GM12878 (cell line): ENCODE measurements around the gene OIT3.

Source experiments
- CHD4 ChIP-seq: fragments of 200-600 bp; sonication (generic); IDR thresholded peaks from 2 replicates; pipeline ENCODE4 v1.6.1; 2016; ENCODE audit warnings: mild to moderate bottlenecking
- CTCF ChIP-seq, 3 experiments: IDR thresholded peaks in 2 of 3; conservative IDR thresholded peaks in 1 of 3; 2 replicates each; pipeline ENCODE4 v1.5.1; 2011; ENCODE audit warnings: low read depth in 3 of 3, low read length in 3 of 3, mild to moderate bottlenecking in 3 of 3, control low read depth in 2 of 3, moderate library complexity in 2 of 3, inconsistent platforms in 1 of 3, mixed read lengths in 1 of 3; ENCODE audit not compliant: control insufficient read depth in 2 of 3, insufficient read depth in 1 of 3; ENCODE audit errors: extremely low read depth in 1 of 3
- IRF4 ChIP-seq: IDR thresholded peaks from 2 replicates; pipeline ENCODE4 v1.6.1; 2011; ENCODE audit warnings: low read depth, low read length
- KAT2A ChIP-seq: conservative IDR thresholded peaks from 2 replicates; pipeline ENCODE4 v1.6.1; 2011; ENCODE audit warnings: low read depth, low read length; ENCODE audit not compliant: control insufficient read depth
- PBX3 ChIP-seq: IDR thresholded peaks from 2 replicates; pipeline ENCODE4 v1.6.1; 2011; ENCODE audit warnings: mild to moderate bottlenecking, low read depth, low read length, moderate library complexity; ENCODE audit not compliant: insufficient replicate concordance
- POLR2A ChIP-seq: IDR thresholded peaks from 2 replicates; pipeline ENCODE4 v1.6.1; 2011; ENCODE audit warnings: low read depth, mild to moderate bottlenecking, low read length
- RBBP5 ChIP-seq: fragments of 200-600 bp; sonication (generic); conservative IDR thresholded peaks from 2 replicates; pipeline ENCODE4 v1.6.1; 2016
- SMAD1 ChIP-seq: fragments of 450-650 bp; IDR thresholded peaks from 2 replicates; pipeline ENCODE4 v1.6.1; 2018; ENCODE audit warnings: mild to moderate bottlenecking, low read depth; ENCODE audit not compliant: partially characterized antibody
- SMC3 ChIP-seq: IDR thresholded peaks from 2 replicates; pipeline ENCODE4 v1.6.1; 2011; ENCODE audit warnings: low read length, improper control_type of control experiment, borderline replicate concordance
- TCF3 ChIP-seq: IDR thresholded peaks from 2 replicates; pipeline ENCODE4 v1.6.1; 2012; ENCODE audit warnings: low read depth, mild to moderate bottlenecking, low read length, borderline replicate concordance; ENCODE audit not compliant: insufficient read depth
- TF ChIP-seq, protein P1 (sequence below): IDR thresholded peaks from 2 replicates; pipeline ENCODE4 v1.6.1; 2011; ENCODE audit warnings: borderline replicate concordance, low read depth, mild to moderate bottlenecking, moderate library complexity, low read length; ENCODE audit not compliant: insufficient read depth, poor library complexity, severe bottlenecking

GRCh38 chr10:72928798-72929197, 35.3 kb downstream of the OIT3 start:
- TF ChIP-seq POLR2A: no peak
- TF ChIP-seq, protein P1, sequence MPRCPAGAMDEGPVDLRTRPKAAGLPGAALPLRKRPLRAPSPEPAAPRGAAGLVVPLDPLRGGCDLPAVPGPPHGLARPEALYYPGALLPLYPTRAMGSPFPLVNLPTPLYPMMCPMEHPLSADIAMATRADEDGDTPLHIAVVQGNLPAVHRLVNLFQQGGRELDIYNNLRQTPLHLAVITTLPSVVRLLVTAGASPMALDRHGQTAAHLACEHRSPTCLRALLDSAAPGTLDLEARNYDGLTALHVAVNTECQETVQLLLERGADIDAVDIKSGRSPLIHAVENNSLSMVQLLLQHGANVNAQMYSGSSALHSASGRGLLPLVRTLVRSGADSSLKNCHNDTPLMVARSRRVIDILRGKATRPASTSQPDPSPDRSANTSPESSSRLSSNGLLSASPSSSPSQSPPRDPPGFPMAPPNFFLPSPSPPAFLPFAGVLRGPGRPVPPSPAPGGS: no peak
- TF ChIP-seq SMAD1: no peak
- TF ChIP-seq TCF3: no peak
- no peak for TF ChIP-seq CHD4
- no peak for TF ChIP-seq KAT2A
- no peak for TF ChIP-seq SMC3
- no peak for TF ChIP-seq PBX3
- no peak for TF ChIP-seq CTCF (IDR thresholded peaks at IDR 0.05 in 2 of 3, conservative IDR thresholded peaks at IDR 0.05 in 1 of 3; ENCODE audit: control insufficient read depth in 2 of 3, extremely low read depth in 1 of 3, insufficient read depth in 1 of 3, low read depth in 3 of 3, low read length in 3 of 3)
- TF ChIP-seq IRF4: no peak
- no peak for TF ChIP-seq RBBP5
